ENCODE measurements around the gene FBP2. TPM values are rescaled to one million over a fixed set of nuclear protein-coding genes. Genes with fewer than 3 reads are reported as not detected.

The FBP2 gene
- polyA plus RNA-seq, 1 donor (not counting 4 experiments of a cell fraction or from before 2014, with no cell fraction given) = not detected

DNA sequence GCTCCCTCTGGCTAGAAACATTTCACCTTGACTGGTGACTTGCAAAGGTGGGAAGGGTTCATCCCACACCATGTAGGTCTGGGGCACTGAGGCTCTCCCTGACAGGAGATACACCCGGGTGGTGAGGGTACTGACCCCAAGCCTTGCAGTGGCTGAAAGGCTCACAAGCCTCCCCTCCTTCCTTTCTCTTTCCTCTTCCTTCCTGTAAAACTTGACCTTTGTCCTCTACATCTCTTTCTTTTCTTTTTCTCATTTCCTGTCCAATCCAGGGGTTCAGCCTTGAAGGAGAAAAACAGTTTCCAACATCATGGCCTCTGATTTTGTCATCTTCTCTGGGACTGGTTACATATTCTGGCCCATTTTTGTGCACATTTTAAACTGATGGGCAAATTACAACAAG is 16.6 kb downstream of the FBP2 start:
- H3K27ac ChIP-seq (ENCODE audit: control insufficient read depth, insufficient read depth, low read length) = no peak overlapping the region
- H4K20me1 ChIP-seq (ENCODE audit: control insufficient read depth, extremely low read depth, insufficient read depth, low read length) = no peaks in the 10 kb centered on the region
- no peaks in the 10 kb centered on the region for H3K79me2 ChIP-seq (ENCODE audit: control insufficient read depth, insufficient read depth, low read length)
- DNase-seq (ENCODE audit: low read depth, low spot score) (no peak), FAIRE-seq (no peak)
- H3K9me3 ChIP-seq (ENCODE audit: control insufficient read depth, low read depth, low read length) = no peaks in the 10 kb centered on the region
- no peaks in the 10 kb centered on the region for H3K27me3 ChIP-seq (ENCODE audit: control insufficient read depth, extremely low read depth, insufficient read depth, low read length)
- dilution Hi-C loops (cut with MboI; ENCODE audit: extremely low pct_ligation_motif_present, low sequenced_read_pairs) = no loop called here
- H3K9ac ChIP-seq (ENCODE audit: control insufficient read depth, extremely low read depth, insufficient read depth, low read length) = no peak overlapping the region
- TF ChIP-seq EZH2 (IDR thresholded peaks at IDR 0.05; ENCODE audit: low read length) = no peak
- TF ChIP-seq, protein P1, sequence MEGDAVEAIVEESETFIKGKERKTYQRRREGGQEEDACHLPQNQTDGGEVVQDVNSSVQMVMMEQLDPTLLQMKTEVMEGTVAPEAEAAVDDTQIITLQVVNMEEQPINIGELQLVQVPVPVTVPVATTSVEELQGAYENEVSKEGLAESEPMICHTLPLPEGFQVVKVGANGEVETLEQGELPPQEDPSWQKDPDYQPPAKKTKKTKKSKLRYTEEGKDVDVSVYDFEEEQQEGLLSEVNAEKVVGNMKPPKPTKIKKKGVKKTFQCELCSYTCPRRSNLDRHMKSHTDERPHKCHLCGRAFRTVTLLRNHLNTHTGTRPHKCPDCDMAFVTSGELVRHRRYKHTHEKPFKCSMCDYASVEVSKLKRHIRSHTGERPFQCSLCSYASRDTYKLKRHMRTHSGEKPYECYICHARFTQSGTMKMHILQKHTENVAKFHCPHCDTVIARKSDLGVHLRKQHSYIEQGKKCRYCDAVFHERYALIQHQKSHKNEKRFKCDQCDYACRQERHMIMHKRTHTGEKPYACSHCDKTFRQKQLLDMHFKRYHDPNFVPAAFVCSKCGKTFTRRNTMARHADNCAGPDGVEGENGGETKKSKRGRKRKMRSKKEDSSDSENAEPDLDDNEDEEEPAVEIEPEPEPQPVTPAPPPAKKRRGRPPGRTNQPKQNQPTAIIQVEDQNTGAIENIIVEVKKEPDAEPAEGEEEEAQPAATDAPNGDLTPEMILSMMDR (optimal IDR thresholded peaks at IDR 0.05 in 1 of 3, IDR thresholded peaks at IDR 0.05 in 1 of 3, conservative IDR thresholded peaks at IDR 0.05 in 1 of 3; ENCODE audit: extremely low read depth in 1 of 3, insufficient read depth in 2 of 3, low read length in 3 of 3) = no peak
- no peaks in the 10 kb centered on the region for H3K9me1 ChIP-seq (ENCODE audit: control insufficient read depth, extremely low read depth, insufficient read depth, low read length)
- no peak overlapping the region for H3K4me2 ChIP-seq (ENCODE audit: control insufficient read depth, extremely low read depth, insufficient read depth, low read depth, low read length)
- no peak overlapping the region for H2AFZ ChIP-seq (ENCODE audit: control insufficient read depth, low read length)
- peaks cover 10% of the 10 kb centered on the region for H3K4me1 ChIP-seq (ENCODE audit: control insufficient read depth, extremely low read depth, insufficient read depth, low read length)
- no peak overlapping the region for H3K4me3 ChIP-seq (ENCODE audit: control insufficient read depth in 2 of 3, extremely low read depth in 1 of 3, insufficient read depth in 2 of 3, low read depth in 1 of 3, low read length in 3 of 3)
- H3K36me3 ChIP-seq (ENCODE audit: control insufficient read depth in 2 of 2, extremely low read depth in 1 of 2, insufficient read depth in 2 of 2, low read length in 2 of 2) = no peaks in the 10 kb centered on the region

DNA sequence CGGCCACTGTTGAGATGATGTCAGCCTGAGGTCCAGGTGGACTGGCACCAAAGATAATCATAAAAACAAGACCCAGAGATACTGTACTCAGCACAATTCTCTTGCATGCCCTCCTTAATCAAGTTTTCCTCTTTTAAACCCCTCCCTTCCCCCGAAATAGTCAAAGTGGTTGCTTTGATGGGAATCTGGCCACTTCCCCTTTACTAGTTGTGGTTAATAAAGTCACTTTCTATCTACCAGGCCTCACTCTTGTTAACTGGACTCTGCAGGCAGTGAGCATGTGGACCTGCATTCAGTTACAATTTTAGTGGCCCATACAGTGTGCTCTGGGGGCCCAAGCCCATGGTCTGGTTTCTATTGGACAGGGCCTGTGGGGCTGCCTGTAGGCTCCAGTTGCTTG is 17.5 kb downstream of the FBP2 start:
- no peak for DNase-seq (ENCODE audit: low read depth, low spot score)
- dilution Hi-C loops (cut with MboI; ENCODE audit: extremely low pct_ligation_motif_present, low sequenced_read_pairs) = no loop called here
- peaks cover 1% of the 10 kb centered on the region for H3K4me1 ChIP-seq (ENCODE audit: control insufficient read depth, extremely low read depth, insufficient read depth, low read length)
- H2AFZ ChIP-seq (ENCODE audit: control insufficient read depth, low read length) = no peak overlapping the region
- no peaks in the 10 kb centered on the region for H3K9me3 ChIP-seq (ENCODE audit: control insufficient read depth, low read depth, low read length)
- no peak overlapping the region for H3K4me2 ChIP-seq (ENCODE audit: control insufficient read depth, extremely low read depth, insufficient read depth, low read depth, low read length)
- FAIRE-seq = no peak
- no peaks in the 10 kb centered on the region for H4K20me1 ChIP-seq (ENCODE audit: control insufficient read depth, extremely low read depth, insufficient read depth, low read length)
- no peak overlapping the region for H3K4me3 ChIP-seq (ENCODE audit: control insufficient read depth in 2 of 3, extremely low read depth in 1 of 3, insufficient read depth in 2 of 3, low read depth in 1 of 3, low read length in 3 of 3)
- H3K27ac ChIP-seq (ENCODE audit: control insufficient read depth, insufficient read depth, low read length) = no peak overlapping the region
- H3K27me3 ChIP-seq (ENCODE audit: control insufficient read depth, extremely low read depth, insufficient read depth, low read length) = no peaks in the 10 kb centered on the region
- TF ChIP-seq EZH2 (IDR thresholded peaks at IDR 0.05; ENCODE audit: low read length) = no peak
- TF ChIP-seq, protein P1 (optimal IDR thresholded peaks at IDR 0.05 in 1 of 3, IDR thresholded peaks at IDR 0.05 in 1 of 3, conservative IDR thresholded peaks at IDR 0.05 in 1 of 3; ENCODE audit: extremely low read depth in 1 of 3, insufficient read depth in 2 of 3, low read length in 3 of 3) = no peak
- no peaks in the 10 kb centered on the region for H3K79me2 ChIP-seq (ENCODE audit: control insufficient read depth, insufficient read depth, low read length)
- H3K9ac ChIP-seq (ENCODE audit: control insufficient read depth, extremely low read depth, insufficient read depth, low read length) = no peak overlapping the region
- no peaks in the 10 kb centered on the region for H3K9me1 ChIP-seq (ENCODE audit: control insufficient read depth, extremely low read depth, insufficient read depth, low read length)
- H3K36me3 ChIP-seq (ENCODE audit: control insufficient read depth in 2 of 2, extremely low read depth in 1 of 2, insufficient read depth in 2 of 2, low read length in 2 of 2) = no peaks in the 10 kb centered on the region
